Lower leg skin (tissue), 4 donors: ENCODE results near the gene GUCY2C. TPM values are rescaled to one million over a fixed set of nuclear protein-coding genes. Genes with fewer than 3 reads are reported as not detected.

Experiments used
- DNase-seq, 2 donors: peaks; one replicate each; pipeline ENCODE4 v3.0.0-alpha.2; 2019; ENCODE audit warnings: low spot score in 2 of 2
- H3K4me3 ChIP-seq: fragments of 200-600 bp; sonication (generic); 2 replicates; pipeline ENCODE4 v1.5.1; 2017; ENCODE audit warnings: mild to moderate bottlenecking, low read depth; ENCODE audit not compliant: poor library complexity, severe bottlenecking
- CTCF ChIP-seq, 3 donors: fragments of 450-650 bp; IDR thresholded peaks; one replicate each; pipeline ENCODE4 v1.5.1; 2016; ENCODE audit warnings: antibody characterized with exemption in 3 of 3, mild to moderate bottlenecking in 3 of 3, moderate library complexity in 2 of 3
- POLR2A ChIP-seq, 2 donors: fragments of 450-650 bp; IDR thresholded peaks; one replicate each; pipeline ENCODE4 v1.6.1; 2016 to 2017; ENCODE audit warnings: antibody characterized with exemption in 2 of 2, mild to moderate bottlenecking in 1 of 2, moderate library complexity in 1 of 2
- WGBS, 2 donors: methylation state at CpG; one replicate each; pipeline ENCODE4 v1.1.5; 2018; 5-methylcytosine and 5-hydroxymethylcytosine counted together
- intact Hi-C: fragments of 100-400 bp; cut with DNase I; formaldehyde crosslinking; loops from one replicate; pipeline ENCODE4 v1.15.0; 2023; ENCODE audit warnings: low total_unique reads
- total RNA-seq, 4 donors: library from RNA; depleted of rRNA; stranded (reverse); fragments of >200 nt; gene quantifications; one replicate each; pipeline ENCODE4 v1.1.0, GENCODE V29; 2016

GUCY2C gene
- total RNA-seq, 4 donors from 2014 or later = 0.45 to 1.3 (median 0.99) TPM; not detected in 1

GRCh38 chr12:14681625-14682024 lies 14.8 kb downstream of the GUCY2C start:
- intact Hi-C loops = no loop called here
- no peak overlapping the region for H3K4me3 ChIP-seq
- 82% methylated on average over 2 of the region's 2 CpGs for WGBS, 2 donors
- TF ChIP-seq POLR2A (IDR thresholded peaks at IDR 0.05) (no peak), CTCF (IDR thresholded peaks at IDR 0.05) (no peak)
- DNase-seq = no peak

GRCh38 chr12:14681190-14681589 lies 15.2 kb downstream of the GUCY2C start:
- no peak overlapping the region for H3K4me3 ChIP-seq
- 71 to 75% methylated on average over 3 of the region's 3 CpGs for WGBS, 2 donors
- no peak for TF ChIP-seq POLR2A (IDR thresholded peaks at IDR 0.05)
- no peak for TF ChIP-seq CTCF (IDR thresholded peaks at IDR 0.05)
- no peak for DNase-seq
- intact Hi-C loops = no loop called here

GRCh38 chr12:14678547-14679150 lies 17.8 kb downstream of the GUCY2C start:
- no peak overlapping the region for H3K4me3 ChIP-seq
- intact Hi-C loops = no loop called here
- no peak for DNase-seq
- no peak for TF ChIP-seq POLR2A (IDR thresholded peaks at IDR 0.05)
- no peak for TF ChIP-seq CTCF (IDR thresholded peaks at IDR 0.05)
- 87 to 90% methylated on average over 6 of the region's 6 CpGs for WGBS, 2 donors

- no peak for DNase-seq
- no peak overlapping the region for H3K4me3 ChIP-seq
- WGBS, 2 donors = 89 to 98% methylated on average over 3 of the region's 3 CpGs
- no peak for TF ChIP-seq POLR2A (IDR thresholded peaks at IDR 0.05)
- TF ChIP-seq CTCF (IDR thresholded peaks at IDR 0.05) = no peak
- intact Hi-C loops = no loop called here
These were observed 27.8 kb downstream of the GUCY2C start for GRCh38 chr12:14668591-14668990.

GRCh38 chr12:14665354-14666348 lies 30.7 kb downstream of the GUCY2C start:
- DNase-seq = no peak
- 80 to 84% methylated on average over 23 of the region's 23 CpGs for WGBS, 2 donors
- TF ChIP-seq POLR2A (IDR thresholded peaks at IDR 0.05) (no peak), CTCF (IDR thresholded peaks at IDR 0.05) (no peak)
- H3K4me3 ChIP-seq = no peak overlapping the region
- intact Hi-C loops = no loop called here
